RKO (cell line): ENCODE measurements around the gene ABCA13.

ENCODE experiments used
- DNase-seq: peaks from one replicate; pipeline ENCODE4 v3.0.0-alpha.2; 2016; ENCODE audit warnings: low spot score

The ABCA13 gene

GRCh38 chr7:48376263-48376662, 205.0 kb downstream of the ABCA13 start:
- DNase-seq, result no peak

- no peak for DNase-seq
Observed at GRCh38 chr7:48380921-48381320, 209.7 kb downstream of the ABCA13 start.

- DNase-seq, result no peak
Observed at GRCh38 chr7:48381571-48381970, 210.3 kb downstream of the ABCA13 start.

- no peak for DNase-seq
Observed at GRCh38 chr7:48384180-48384752, 213.0 kb downstream of the ABCA13 start.

- no peak for DNase-seq
Observed at GRCh38 chr7:48387932-48388331, 216.7 kb downstream of the ABCA13 start.

GRCh38 chr7:48388911-48389310, 217.7 kb downstream of the ABCA13 start:
- DNase-seq, result no peak

GRCh38 chr7:48389977-48390376, 218.7 kb downstream of the ABCA13 start:
- no peak for DNase-seq

GRCh38 chr7:48390388-48391327, 219.4 kb downstream of the ABCA13 start:
- no peak for DNase-seq

GRCh38 chr7:48398191-48398590, 226.9 kb downstream of the ABCA13 start:
- DNase-seq, result no peak

- no peak for DNase-seq
Observed at GRCh38 chr7:48402721-48403120, 231.5 kb downstream of the ABCA13 start.

GRCh38 chr7:48408731-48409130, 237.5 kb downstream of the ABCA13 start:
- DNase-seq, result no peak

GRCh38 chr7:48411619-48412018, 240.4 kb downstream of the ABCA13 start:
- DNase-seq, result no peak

GRCh38 chr7:48414011-48414732, 242.9 kb downstream of the ABCA13 start:
- no peak for DNase-seq

- no peak for DNase-seq
Observed at GRCh38 chr7:48416327-48416908, 245.2 kb downstream of the ABCA13 start.

- DNase-seq, result no peak
Observed at GRCh38 chr7:48419401-48419800, 248.1 kb downstream of the ABCA13 start.

GRCh38 chr7:48420206-48420605, 248.9 kb downstream of the ABCA13 start:
- DNase-seq, result no peak

- no peak for DNase-seq
Observed at GRCh38 chr7:48421357-48421756, 250.1 kb downstream of the ABCA13 start.

GRCh38 chr7:48424731-48425130, 253.5 kb downstream of the ABCA13 start:
- peak; percentile 67 for DNase-seq

- no peak for DNase-seq
Observed at GRCh38 chr7:48426331-48426965, 255.2 kb downstream of the ABCA13 start.

GRCh38 chr7:48426966-48427555, 255.8 kb downstream of the ABCA13 start:
- DNase-seq, result peak; percentile 34

- DNase-seq, result no peak
Observed at GRCh38 chr7:48427671-48428070, 256.4 kb downstream of the ABCA13 start.
